ENCODE data around the gene F7.
"Not testable (repeated sequence)": the region's sequence is repeated elsewhere in the genome, so short reads cannot be mapped to it uniquely, and the experiment has no call there.

F7 gene

DNA sequence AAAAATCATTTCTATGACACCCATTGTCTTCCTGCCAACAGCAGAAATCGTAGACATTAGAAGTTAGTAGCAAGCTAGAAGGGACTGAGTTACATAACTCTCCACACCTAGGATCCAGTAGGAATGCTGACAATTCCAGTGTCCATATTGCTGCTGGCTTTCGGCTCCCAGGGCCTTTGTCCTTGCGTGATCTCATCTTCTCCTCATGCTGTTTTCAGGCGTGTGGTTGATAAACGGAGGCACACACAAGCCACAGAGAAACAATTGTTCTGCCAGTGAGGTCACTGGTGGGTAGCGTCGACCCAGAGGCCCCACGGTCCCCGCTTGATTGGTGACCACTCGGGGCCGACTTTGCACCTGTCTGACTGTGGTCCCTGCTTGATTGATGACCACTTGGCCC, 31.6 kb upstream of the F7 start:
- DNase-seq, result no peak

- DNase-seq, result no peak
These were observed 31.2 kb upstream of the F7 start for GRCh38 chr13:113074401-113074800.

GRCh38 chr13:113074876-113075275, 30.7 kb upstream of the F7 start:
- no peak for DNase-seq

- DNase-seq, result no peak
These were observed 29.9 kb upstream of the F7 start for GRCh38 chr13:113075711-113076110.

DNA sequence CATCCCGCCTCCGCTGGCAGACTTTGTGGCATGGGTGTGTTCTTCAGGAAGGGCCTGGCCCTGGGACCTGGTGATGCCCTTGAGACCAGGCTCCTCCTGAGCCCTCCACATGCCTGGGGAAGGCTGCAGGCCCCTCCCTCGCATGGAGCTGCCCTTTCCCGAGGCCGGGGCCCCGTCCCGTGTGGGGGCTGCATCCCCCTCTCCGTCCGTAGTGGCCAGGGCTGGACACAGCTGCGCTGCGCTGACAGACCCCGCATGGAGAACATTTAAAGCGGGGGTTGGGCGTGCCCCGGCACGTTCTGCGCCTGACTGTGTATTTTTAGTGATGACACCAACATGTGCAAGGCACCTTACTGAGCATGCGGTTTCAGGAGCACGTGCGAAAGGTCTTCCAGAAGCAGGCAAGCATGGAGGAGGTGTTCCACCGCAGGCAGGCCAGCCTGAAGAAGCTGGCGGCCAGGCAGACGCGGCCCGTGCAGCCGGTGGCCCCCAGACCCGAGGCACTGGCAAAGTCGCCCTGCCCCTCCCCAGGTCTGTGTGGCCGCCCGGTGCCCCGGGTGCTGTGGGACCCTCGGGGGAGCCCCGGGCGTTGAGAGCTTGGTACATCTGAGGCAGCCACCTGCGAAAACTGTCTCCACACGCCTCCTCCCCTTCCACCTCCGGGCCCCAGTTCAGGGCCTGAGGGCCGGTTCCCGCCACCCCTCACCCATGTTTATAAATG, 28.8 kb upstream of the F7 start:
- no peak for DNase-seq

GRCh38 chr13:113077566-113077952, 28.0 kb upstream of the F7 start:
- DNase-seq, result no peak

DNA sequence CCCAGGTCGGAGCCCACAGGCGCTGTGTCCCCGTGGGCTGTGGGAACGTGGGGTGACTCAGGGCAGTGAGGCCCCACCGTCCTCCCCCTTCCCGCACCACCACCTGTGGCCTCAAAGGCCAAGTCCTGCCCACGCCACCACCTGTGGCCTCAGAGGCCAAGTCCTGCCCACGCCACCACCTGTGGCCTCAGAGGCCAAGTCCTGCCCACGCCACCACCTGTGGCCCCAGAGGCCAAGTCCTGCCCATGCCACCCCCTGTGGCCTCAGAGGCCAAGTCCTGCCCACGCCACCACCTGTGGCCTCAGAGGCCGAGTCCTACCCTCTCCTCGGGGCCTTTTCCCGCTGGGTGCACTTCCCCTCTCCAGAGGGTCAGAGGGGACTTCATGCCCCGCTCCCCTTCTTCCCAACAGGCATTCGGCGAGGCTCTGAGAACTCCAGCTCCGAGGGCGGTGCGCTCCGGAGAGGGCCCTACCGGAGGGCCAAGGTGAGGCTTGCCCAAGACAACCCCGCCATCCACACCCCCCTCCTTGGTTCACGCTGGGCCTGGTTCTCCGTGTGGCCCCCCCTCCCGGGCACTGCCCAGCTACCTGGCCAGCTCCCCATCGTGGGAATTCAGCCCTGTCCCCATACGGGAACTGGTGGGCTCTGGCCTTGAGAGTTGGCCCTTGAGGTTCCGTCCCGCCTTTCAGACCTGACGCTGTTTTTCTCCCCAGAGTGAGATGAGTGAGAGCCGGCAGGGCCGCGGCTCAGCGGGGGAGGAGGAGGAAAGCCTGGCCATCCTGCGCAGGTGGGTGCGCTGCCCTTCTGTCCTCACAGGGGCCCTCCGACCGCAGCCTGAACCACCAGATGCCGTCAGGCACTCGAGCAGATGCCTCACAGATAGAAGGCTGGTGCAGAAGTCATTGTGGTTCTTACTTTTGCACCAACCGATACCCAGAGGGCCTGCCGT, 27.4 kb upstream of the F7 start:
- no peak for DNase-seq

DNA sequence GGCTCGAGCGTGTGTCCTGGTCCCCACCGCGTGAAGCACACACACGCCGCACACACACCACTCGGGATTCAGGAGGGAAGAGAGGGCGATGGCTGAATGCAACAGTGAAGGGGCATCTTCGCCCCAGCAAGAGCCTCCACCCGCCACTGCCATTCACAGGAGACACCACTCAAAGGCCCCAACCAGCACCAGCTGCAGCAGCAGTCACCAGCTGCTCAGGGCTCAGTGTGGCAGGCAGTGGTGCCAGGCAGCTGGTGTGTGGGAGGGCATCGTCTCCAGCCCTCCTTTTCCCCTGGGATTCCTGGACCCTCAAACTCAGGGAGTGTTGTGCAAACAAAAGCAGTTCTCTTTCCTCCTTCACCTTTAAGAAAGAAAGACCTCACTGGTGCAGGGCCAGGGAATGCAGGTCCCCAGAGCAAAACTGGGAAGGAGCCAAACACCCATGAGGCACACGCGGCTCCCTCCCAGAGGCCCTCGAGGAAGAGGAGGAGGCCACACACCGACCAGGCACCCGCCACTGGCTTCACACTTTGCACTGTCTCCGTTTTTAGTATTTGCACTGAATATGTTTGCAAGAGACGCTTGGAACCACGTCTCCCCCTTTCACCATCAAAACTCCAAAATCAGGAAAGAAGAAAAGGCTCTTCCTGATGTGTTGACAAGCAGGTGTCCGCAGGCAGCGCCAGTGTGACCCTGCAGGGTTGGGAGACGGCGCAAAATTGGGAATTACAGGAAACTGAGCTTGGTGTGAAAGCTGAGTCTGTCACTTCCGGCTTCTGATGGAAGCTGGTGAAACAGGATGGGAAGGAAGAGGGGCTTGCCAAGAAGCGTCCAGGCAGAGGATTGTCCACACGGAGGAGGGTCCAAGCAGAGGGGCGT, 26.4 kb upstream of the F7 start:
- no peak for DNase-seq

GRCh38 chr13:113079781-113080080, 25.9 kb upstream of the F7 start:
- not testable (repeated sequence) for DNase-seq

DNA sequence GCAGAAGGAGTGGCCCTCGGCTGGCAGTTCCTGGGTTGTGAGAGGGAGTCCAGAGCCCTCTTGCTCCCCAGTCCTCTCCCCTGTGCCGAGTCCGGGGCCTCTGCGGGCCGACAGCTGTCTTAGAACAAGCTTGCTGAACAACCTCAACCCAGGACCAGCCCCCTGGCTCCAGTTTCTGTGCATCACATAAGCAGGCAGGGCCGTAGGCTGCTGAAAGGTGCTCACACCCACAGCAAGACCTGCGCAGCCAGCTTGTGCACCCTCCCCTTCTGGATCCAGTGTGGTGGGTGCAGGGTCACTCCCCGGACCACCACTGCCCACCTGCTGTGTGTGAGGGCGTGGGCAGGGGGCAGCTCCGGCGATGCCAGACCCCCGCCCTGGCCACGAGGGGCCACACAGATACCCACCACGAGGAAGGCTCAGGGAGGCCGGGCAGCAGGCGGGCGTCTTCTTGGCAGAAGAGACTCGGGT, 25.2 kb upstream of the F7 start:
- DNase-seq, result no peak

DNA sequence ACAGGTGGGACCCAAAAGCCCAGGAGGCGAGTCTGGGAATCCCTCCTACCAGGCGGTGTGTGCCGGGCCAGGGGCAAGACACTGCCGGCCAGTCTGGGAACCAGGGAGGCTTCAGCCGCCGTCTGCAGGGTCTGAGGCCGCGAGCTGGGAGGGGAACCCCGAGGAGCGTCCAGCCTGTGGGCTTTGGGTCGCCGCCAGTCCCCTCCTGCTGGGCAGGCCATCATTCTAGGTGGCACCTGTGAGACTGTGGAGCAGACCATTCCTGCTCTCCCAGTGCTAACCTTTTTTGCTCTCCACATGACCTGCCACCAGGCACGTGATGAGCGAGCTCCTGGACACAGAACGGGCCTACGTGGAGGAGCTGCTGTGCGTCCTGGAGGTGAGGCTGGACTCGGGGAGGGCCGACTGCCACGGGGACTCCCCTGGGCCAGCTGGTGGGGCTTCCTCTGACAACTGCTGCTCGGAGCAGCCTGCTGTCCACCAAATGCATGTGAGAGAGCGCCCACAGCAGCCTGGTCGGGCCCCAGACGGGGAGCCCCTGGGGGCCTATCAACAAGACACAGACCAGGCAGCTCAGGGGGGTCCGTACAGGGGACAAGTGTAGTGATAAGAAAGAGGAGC, 24.6 kb upstream of the F7 start:
- DNase-seq, result no peak

DNA sequence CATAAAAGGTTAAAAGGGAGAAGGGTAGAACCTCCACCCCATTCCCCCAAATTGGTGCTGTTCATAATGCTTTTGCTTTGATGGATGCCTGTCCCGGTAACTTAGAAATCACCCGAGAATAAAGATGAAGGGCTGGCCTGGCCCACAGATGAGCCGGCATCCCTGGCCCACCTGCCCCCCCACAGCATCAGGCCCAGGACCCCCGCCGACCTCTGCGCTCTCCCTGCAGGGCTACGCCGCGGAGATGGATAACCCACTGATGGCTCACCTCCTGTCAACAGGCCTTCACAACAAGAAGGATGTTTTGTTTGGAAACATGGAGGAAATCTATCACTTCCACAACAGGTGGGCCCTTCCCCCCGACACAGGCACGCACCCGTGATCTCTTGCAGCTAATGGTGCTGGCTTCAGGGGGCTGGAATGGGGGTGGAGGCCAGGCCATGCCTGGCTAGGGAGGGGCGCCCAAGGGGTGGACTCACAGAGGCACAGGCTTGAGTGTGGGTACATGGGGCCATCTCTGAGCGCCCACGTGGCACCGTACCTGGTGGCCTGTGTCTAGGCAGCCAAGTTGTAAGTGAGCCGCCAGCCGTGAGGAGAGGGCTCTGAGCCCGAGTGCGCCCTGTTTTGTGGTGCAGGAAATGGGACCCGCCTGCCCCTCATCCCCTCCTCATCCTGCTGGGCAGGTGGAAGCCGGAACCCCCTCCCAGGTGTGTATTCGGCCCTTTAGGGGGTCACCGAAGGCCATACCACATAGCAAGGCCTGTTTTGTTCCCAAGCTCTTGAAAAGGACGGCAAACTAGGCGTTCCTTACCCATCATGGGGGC, 23.2 kb upstream of the F7 start:
- no peak for DNase-seq

GRCh38 chr13:113083022-113083373, 22.6 kb upstream of the F7 start:
- DNase-seq, result no peak

- DNase-seq, result no peak
These were observed 22.1 kb upstream of the F7 start for GRCh38 chr13:113083402-113084061.

GRCh38 chr13:113084094-113084942, 21.3 kb upstream of the F7 start:
- DNase-seq, result no peak

- DNase-seq, result no peak
These were observed 20.5 kb upstream of the F7 start for GRCh38 chr13:113084943-113085540.

DNA sequence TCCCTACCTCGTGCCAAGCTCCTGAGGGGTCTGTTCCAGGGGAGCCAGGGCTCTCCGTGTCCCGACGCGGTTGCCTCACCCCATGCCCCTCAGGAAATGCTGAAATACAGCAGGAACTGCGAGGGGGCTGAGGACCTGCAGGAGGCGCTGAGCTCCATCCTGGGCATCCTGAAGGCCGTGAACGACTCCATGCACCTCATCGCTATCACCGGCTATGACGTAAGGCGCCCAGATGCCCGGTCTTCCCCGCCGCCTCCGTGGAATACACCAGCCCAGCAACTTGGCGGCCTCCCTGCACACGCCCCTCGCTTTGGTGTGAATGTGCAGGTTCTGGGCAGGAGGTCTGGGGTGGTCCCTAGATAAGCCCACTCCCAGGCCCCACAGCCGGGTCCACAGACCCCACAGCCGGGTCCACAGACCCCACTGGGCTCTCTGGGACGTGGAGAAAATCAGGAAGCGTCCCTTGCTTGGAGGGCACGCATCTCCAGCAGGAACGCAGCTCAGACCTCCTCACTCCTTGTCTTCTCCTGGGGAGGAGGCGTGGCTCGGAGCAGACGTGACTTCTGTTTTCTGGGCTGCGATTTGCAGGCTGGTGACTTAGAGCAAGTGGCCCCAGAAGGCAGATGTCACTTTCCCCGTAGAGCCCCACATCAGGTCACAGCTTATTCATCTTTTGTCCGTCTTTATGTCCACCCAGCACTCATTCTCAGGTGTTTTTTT, 19.4 kb upstream of the F7 start:
- no peak for DNase-seq

GRCh38 chr13:113086991-113087922, 18.3 kb upstream of the F7 start:
- DNase-seq, result no peak

Measured in stimulated activated CD4-positive, alpha-beta T cell treated with anti-CD3 and anti-CD28 coated beads, Interleukin-4, amount 100 ng/mL, for 24 hours (primary cell).